Measurements from ENCODE around the gene IRGC. TPM values are rescaled to one million over a fixed set of nuclear protein-coding genes. Genes with fewer than 3 reads are reported as not detected.

Gene IRGC
- total RNA-seq, 1 experiment from 2014 or later: not detected

DNA sequence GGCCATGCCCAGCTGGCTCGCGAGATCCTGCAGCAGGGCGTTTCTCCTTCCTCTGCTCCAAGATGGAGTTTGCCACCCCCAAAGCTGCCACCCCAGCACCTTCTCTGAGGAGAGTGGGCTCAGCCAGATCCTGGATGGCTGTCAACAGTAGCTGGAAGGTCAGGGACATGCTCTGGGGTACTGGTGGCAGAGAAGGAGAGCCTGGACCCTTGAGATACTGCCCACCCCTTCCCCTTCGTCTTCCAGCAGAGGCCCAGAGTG is 11.6 kb downstream of the IRGC start:
- no peak overlapping the region for H3K27ac Mint-ChIP-seq (ENCODE audit: unreplicated experiment)
- ChIA-PET POLR2A (no interaction called here), CTCF (no interaction called here)

GRCh38 chr19:43729919-43730318 is 14.0 kb downstream of the IRGC start:
- ChIA-PET CTCF (no interaction called here), POLR2A (no interaction called here)
- Mint-ChIP-seq H3K27me3 (ENCODE audit: insufficient read depth, unreplicated experiment) (no peaks in the 10 kb centered on the region), H3K4me3 (ENCODE audit: unreplicated experiment) (no peak overlapping the region), H3K27ac (ENCODE audit: unreplicated experiment) (no peak overlapping the region), H3K4me1 (ENCODE audit: low read depth, unreplicated experiment) (no peaks in the 10 kb centered on the region), H3K36me3 (ENCODE audit: insufficient read depth, unreplicated experiment) (peaks cover 37% of the 10 kb centered on the region), H3K9me3 (ENCODE audit: unreplicated experiment) (no peaks in the 10 kb centered on the region)
- BruUV-seq (replicated peaks): no TSS peak
- DNase-seq: no peak
- Histone ChIP-seq H3K9me3 (no peaks in the 10 kb centered on the region), H3K27me3 (replicated peaks; ENCODE audit: control insufficient read depth, insufficient read depth, low read length) (no peaks in the 10 kb centered on the region), H3K36me3 (ENCODE audit: control insufficient read depth, insufficient read depth, low read length) (peaks cover 1% of the 10 kb centered on the region; the same call in 1 of the 2 replicates), H3K4me1 (no peaks in the 10 kb centered on the region), H3K4me3 (ENCODE audit: low read depth, low read length) (no peak overlapping the region)
- TF ChIP-seq, protein P1, sequence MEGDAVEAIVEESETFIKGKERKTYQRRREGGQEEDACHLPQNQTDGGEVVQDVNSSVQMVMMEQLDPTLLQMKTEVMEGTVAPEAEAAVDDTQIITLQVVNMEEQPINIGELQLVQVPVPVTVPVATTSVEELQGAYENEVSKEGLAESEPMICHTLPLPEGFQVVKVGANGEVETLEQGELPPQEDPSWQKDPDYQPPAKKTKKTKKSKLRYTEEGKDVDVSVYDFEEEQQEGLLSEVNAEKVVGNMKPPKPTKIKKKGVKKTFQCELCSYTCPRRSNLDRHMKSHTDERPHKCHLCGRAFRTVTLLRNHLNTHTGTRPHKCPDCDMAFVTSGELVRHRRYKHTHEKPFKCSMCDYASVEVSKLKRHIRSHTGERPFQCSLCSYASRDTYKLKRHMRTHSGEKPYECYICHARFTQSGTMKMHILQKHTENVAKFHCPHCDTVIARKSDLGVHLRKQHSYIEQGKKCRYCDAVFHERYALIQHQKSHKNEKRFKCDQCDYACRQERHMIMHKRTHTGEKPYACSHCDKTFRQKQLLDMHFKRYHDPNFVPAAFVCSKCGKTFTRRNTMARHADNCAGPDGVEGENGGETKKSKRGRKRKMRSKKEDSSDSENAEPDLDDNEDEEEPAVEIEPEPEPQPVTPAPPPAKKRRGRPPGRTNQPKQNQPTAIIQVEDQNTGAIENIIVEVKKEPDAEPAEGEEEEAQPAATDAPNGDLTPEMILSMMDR (IDR thresholded peaks at IDR 0.05; ENCODE audit: insufficient read depth in 1 of 2, low read depth in 1 of 2, low read length in 1 of 2, severe bottlenecking in 1 of 2, unreplicated experiment in 1 of 2): no peak
- intact Hi-C loops (cut with micrococcal nuclease; ENCODE audit: unreplicated experiment): loop anchor here (5.0 kb wide), 1 partner anchor 63 kb away; no protein-coding TSS in a partner anchor

More for the DNA sequence above, 11.6 kb downstream of the IRGC start:
- DNase-seq: no peak
- Histone ChIP-seq H3K4me3 (ENCODE audit: low read depth, low read length) (no peak overlapping the region), H3K36me3 (ENCODE audit: control insufficient read depth, insufficient read depth, low read length) (no peaks in the 10 kb centered on the region; the same call in 1 of the 2 replicates), H3K27me3 (replicated peaks; ENCODE audit: control insufficient read depth, insufficient read depth, low read length) (no peaks in the 10 kb centered on the region), H3K9me3 (no peaks in the 10 kb centered on the region), H3K4me1 (no peaks in the 10 kb centered on the region)
- intact Hi-C loops (cut with micrococcal nuclease; ENCODE audit: unreplicated experiment): loop anchor here (5.0 kb wide), 1 partner anchor 60 kb away; no protein-coding TSS in a partner anchor
- TF ChIP-seq, protein P1 (IDR thresholded peaks at IDR 0.05; ENCODE audit: insufficient read depth in 1 of 2, low read depth in 1 of 2, low read length in 1 of 2, severe bottlenecking in 1 of 2, unreplicated experiment in 1 of 2): no peak
- BruUV-seq (replicated peaks): no TSS peak
- peaks cover 13% of the 10 kb centered on the region for H3K36me3 Mint-ChIP-seq (ENCODE audit: insufficient read depth, unreplicated experiment)
- H3K27me3 Mint-ChIP-seq (ENCODE audit: insufficient read depth, unreplicated experiment): no peaks in the 10 kb centered on the region
- no peaks in the 10 kb centered on the region for H3K9me3 Mint-ChIP-seq (ENCODE audit: unreplicated experiment)
- no peak overlapping the region for H3K4me3 Mint-ChIP-seq (ENCODE audit: unreplicated experiment)
- H3K4me1 Mint-ChIP-seq (ENCODE audit: low read depth, unreplicated experiment): no peaks in the 10 kb centered on the region

DNA sequence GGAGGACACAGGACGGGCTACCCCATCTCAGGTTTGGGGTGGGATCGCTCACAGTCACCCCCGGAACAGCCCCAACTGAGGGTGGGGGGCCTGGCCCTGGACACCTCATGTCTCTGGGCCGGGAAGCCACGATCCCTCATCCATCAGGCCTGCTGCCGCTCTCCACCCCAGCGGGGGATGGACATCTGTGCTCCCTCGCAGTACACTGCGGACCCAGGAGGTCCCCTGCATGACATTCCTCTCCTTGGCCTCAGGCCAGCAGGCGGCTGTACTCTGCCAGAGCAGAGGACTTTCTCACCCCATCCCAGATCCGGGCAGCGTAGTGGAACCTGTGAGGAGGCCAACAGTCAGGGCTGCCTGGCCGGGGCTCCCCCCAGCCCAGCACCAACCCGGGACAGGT is 15.5 kb downstream of the IRGC start:
- TF ChIP-seq, protein P1 (IDR thresholded peaks at IDR 0.05; ENCODE audit: insufficient read depth in 1 of 2, low read depth in 1 of 2, low read length in 1 of 2, severe bottlenecking in 1 of 2, unreplicated experiment in 1 of 2): no peak
- intact Hi-C loops (cut with micrococcal nuclease; ENCODE audit: unreplicated experiment): no loop called here
- Histone ChIP-seq H3K36me3 (ENCODE audit: control insufficient read depth, insufficient read depth, low read length) (peaks cover 3% of the 10 kb centered on the region), H3K4me1 (no peaks in the 10 kb centered on the region), H3K9me3 (no peaks in the 10 kb centered on the region), H3K27me3 (replicated peaks; ENCODE audit: control insufficient read depth, insufficient read depth, low read length) (no peaks in the 10 kb centered on the region), H3K4me3 (ENCODE audit: low read depth, low read length) (no peak overlapping the region)
- BruUV-seq (replicated peaks): TSS peak; percentile 25
- POLR2A ChIA-PET: no interaction called here
- H3K9me3 Mint-ChIP-seq (ENCODE audit: unreplicated experiment): no peaks in the 10 kb centered on the region
- peaks cover 48% of the 10 kb centered on the region for H3K36me3 Mint-ChIP-seq (ENCODE audit: insufficient read depth, unreplicated experiment)
- no peaks in the 10 kb centered on the region for H3K27me3 Mint-ChIP-seq (ENCODE audit: insufficient read depth, unreplicated experiment)
- no peak overlapping the region for H3K27ac Mint-ChIP-seq (ENCODE audit: unreplicated experiment)
- H3K4me3 Mint-ChIP-seq (ENCODE audit: unreplicated experiment): no peak overlapping the region
- CTCF ChIA-PET: no interaction called here
- no peak for DNase-seq
- H3K4me1 Mint-ChIP-seq (ENCODE audit: low read depth, unreplicated experiment): no peaks in the 10 kb centered on the region
